Measurements from ENCODE around the gene OTUB2.

The OTUB2 gene

DNA sequence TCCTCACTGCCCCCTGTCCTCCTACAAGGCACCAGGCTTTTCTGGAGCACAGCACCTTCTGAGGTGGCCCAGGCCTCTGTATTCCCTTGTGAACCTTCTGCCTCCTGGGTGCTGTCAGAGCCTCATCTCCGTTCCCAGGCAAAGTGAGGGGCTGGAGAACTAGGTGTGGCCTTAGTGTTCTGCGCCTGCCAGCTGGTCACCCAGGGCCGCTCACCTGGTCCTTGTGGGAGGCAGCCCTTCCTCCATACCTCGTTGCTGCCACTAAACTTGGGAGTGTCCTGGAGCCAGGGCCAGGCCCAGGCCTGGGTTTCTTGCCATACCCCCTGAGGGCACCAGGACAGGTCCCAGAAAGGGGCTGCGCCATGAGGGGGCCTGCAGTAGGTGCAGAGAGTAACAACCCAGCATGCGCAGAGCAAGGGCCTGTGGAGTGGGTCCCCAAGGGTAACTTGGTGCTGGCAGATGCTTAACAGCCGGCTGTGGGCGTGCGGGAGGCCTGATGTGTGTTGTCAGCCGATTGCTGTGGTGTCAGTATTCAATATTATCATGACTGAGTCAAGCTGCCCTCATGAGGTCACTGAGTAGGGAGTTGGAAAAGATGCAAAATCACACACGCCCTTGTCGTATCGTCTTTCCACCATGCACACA, 17.1 kb downstream of the OTUB2 start:
- DNase-seq, result no peak

DNA sequence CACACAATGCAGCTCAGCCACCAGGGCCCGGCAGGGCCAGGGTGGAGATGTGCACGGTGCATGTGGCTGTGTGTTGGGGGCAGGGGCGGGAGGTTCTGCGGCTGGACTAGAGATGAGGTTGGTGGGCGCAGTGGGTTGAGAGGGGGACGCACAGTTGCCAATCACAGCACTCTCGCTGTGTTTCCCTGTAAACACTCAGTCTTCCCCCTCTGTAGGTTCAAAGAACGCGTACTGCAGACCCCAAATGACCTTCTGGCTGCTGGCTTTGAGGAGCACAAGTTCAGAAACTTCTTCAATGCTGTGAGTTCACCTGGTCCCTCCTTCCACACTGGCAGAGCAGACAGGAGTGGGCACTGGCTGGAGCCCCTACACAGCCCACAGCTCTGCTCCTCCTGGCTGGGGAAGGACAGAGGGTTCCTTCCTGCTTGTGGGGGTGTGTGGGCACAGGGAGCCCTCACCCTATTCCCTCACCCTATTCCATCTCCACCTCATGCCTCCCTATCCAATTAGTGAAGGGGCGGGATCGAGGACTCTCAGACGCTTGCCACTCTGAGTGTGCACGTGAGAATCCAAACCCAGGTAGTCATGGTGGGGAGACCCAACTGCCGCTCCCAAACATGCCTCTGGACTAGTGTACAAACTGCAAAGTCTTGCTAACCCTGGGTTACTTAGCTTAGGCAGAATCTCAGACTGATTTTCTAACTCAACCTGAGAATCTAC, 17.8 kb downstream of the OTUB2 start:
- no peak for DNase-seq

DNA sequence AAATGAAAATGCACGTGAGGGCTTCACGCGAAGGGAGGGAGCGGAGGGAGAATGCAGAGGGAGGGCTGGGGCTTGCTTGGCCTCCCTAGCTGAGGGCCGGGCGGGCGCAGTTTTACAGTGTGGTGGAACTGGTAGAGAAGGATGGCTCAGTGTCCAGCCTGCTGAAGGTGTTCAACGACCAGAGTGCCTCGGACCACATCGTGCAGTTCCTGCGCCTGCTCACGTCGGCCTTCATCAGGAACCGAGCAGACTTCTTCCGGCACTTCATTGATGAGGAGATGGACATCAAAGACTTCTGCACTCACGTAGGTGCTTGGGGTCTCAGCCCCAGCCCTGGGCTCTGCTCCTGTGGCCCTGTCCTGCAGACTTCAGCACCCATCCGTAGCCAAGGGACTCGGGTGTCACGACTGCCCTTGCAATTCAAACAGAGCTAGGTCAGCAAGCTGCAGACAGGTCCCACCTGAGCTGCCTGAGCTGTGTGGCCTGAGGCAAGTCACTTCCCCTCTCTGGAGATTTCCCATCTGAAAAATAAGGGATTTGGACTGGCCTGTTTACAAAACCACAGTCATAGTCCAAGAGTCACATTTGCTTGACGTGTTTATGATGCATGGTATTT, 18.4 kb downstream of the OTUB2 start:
- peak; percentile 48 for DNase-seq

DNA sequence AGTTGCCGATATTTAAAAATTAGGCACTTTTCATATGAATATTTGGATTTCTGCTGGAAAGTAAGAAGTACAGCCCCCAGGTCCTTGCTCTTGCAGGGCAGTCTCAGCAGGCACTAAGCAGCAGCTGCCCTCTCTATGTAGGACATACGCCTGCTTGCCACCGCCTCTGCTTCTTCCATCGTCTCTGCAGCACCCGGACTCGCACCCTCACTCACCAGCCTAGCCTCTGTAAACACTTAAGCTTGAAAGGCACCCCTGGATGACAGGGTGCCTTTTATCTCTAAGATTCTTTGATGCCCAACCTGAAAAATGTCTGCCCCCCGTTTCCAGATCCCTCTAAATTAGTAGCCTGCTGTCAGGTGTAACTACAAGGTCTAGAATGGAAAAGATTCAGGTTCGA, 19.0 kb downstream of the OTUB2 start:
- DNase-seq, result peak; percentile 40

DNA sequence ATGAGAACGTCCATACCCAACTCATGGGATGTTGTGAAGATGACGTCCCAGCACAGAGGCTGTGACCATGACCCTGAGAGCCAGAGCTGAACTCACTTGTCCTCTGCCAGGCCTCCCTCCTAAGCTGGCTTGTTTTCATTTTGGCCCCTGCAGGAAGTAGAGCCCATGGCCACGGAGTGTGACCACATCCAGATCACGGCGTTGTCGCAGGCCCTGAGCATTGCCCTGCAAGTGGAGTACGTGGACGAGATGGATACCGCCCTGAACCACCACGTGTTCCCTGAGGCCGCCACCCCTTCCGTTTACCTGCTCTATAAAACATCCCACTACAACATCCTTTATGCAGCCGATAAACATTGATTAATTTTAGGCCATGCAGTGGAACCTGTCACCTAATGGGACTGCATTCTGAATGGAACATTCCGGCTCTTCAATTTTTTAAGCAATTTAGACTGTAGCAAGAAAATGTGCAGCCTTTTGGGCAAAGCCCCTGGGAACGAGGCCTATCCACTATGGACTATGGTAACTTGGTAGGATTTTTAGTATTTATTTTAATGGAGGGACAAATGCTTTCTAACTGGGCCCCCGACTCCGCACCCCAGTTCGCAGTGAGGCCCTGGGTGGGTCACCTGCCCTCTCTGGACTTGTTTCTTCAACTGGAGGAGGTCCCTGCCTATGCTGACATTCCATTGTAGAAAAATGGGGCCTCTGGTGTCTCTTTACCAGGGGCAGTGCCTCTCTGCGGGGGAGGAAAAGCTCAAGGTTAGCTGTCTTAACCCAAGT, 19.6 kb downstream of the OTUB2 start:
- peak; percentile 48 for DNase-seq

DNA sequence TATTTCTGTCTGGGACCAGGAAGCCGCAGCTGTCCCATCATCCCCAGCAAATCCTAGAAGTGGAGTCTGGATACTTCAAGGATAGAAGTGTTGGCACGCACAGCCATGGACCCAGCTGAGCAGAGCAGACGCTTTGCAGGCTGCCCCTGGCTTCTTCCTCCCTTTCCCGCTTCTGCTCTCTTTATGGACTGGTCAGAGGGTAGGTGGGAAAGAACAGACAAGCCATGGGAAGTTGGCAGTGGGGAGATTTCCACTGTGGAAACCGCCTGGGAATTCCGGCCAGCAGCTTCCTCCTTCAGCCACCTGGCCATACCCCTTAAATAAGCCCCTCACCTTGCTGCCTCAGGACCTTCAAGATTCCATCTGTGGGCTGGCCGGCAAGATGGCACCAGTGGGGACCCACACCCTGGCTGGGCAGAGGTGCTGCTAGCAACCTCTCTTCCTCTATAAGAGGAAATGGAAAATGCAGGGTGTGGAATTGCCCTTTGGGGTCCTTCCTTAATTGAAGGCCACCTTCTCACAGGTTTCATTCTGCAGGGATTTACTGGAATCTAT, 20.6 kb downstream of the OTUB2 start:
- DNase-seq, result peak; percentile 46

DNA sequence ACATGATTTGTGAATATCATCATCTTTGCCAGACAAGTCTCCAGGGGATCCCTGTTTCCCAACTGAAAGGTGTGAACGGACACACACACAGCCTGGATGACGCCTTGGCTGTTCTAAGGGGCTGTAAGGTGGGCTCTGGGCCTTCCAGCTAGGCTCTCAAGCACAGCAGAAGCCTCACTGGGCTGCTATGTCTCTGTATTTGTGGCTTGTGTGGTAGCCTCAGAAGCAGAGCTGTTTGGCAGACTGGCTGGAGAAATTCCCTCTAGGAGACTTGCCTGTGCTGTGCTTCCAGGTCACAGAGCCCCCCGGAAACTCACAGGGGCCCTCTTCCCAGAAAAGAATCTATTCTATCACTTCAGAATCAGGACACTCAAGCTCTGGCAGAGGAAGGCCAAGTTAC, 21.4 kb downstream of the OTUB2 start:
- DNase-seq, result peak; percentile 36

GRCh38 chr14:94048691-94049624, 22.8 kb downstream of the OTUB2 start:
- peak; percentile 37 for DNase-seq

DNA sequence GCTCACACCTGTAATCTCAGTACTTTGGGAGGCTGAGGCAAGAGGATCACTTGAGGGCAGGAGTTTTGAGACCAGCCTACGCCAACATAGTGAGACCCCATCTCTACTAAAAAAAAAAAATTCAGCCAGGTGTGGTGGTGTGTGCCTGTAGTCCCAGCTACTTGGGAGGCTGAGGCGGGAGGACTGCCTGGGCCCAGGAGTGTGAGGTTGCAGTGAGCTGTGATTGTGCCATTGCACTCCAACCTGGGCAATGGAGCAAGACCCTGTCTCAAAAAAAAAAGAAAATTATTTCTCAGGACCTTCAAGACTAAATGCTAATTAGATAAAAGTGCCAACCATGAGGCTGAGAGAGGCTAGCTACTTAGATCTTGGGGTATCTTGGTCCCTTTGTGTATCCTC, 23.5 kb downstream of the OTUB2 start:
- peak; percentile 18 for DNase-seq

DNA sequence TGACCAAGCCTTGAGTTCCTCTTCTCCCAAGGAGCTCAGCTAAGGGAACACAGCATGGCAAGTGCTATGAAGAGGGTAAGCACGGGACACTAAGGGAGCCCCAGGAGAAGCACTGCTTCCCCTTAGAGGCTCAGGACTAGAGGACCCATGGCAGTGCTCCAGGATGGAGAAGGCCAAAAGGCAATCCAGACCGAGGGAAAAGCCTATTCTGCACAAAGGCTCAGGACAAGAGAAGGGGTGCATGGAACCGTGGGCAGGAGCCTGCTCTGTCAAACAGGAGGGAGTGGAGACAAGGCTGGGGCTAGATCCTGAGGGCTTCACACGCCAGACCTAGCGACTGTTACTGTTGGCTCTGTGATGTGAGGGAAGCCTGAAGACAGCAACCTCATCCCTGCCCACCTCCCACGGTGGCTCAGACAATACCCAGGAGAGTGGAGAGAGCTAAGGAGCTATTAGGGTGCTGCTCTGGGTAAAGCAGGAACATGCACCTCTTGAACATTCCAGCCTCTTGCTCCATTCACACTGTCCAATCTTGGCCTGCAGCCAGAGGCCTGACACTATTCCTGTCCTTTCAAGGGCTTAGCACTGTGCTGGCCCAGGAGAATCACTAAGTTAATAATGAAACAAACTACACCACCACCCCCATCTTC, 24.2 kb downstream of the OTUB2 start:
- DNase-seq, result peak; percentile 46

- DNase-seq, result peak; percentile 42
Measured at GRCh38 chr14:94051115-94051514, 25.0 kb downstream of the OTUB2 start.

- DNase-seq, result peak; percentile 47
Measured at GRCh38 chr14:94051779-94052178, 25.6 kb downstream of the OTUB2 start.

GRCh38 chr14:94052199-94052598, 26.1 kb downstream of the OTUB2 start:
- DNase-seq, result no peak

DNA sequence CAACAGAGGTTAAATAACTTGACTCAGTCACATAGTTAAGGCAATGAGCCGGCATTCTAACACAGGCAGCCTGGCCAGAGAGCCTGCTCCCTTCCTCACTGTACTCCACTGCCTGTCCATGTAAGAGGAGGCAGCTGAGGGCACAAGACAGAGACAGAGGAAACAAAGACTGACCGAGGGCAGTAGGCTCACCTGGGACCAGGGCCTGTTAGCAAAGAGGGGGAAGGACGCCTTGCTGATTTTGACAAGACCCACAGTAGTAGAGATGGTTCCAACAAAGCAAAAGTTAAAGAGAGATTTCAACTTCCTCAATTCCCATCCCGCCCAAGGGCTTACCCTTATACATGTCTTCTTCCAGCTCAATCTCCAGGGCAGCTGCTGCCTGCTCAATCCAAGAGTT, 26.5 kb downstream of the OTUB2 start:
- peak; percentile 45 for DNase-seq

GRCh38 chr14:94054401-94054800, 28.3 kb downstream of the OTUB2 start:
- DNase-seq, result peak; percentile 25

DNA sequence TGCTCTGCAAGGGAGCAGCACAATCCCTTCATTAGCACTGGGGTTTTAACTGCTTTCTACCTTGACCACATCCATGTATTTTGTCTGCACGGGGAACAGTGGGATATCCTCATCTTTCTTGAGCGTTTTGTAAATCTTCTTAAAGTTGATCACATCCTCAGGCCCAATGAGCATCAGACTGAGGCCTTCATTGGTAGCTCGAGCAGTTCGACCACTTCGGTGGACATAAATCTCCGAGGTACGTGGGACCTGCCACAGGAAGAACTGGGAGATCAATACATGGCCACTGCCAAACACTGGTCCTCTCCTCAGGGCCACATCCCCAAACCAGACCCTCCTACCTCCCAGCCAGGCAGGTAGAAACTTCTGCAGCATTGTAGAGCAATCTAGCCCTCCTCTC, 28.8 kb downstream of the OTUB2 start:
- peak; percentile 47 for DNase-seq

DNA sequence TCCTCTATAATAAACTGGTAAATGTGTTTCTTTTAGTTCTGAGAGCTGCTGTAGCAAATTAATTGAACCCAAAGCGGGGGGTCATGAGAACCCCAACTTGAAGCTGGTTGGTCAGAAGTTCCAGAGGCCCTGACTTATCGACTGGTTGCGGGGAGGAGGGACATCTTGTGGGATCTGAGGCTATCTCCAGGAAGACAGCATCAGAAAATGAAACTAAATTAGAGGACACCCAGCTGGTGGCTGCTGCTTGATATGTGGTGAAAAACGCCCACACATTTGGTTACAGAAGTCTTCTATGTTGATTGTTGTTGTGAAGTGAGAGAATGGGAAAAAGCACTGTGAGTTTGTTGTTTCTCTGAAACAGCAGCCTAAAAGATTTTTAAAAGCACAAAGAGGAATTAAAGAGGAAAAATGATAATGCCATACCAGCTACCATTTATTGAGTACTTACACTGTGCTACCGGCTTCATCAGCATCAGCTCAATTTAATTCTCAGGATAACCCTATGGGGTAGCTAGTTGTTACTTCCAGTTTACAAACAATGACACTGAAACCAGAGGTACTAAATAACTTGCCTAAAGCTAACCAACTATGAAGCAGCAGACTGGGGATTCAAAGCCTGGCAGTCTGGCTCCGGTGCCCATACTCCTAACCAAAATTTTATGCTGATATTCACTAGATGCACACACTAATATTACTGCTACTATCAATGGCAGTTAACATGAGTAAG, 30.6 kb downstream of the OTUB2 start:
- peak; percentile 49 for DNase-seq

DNA sequence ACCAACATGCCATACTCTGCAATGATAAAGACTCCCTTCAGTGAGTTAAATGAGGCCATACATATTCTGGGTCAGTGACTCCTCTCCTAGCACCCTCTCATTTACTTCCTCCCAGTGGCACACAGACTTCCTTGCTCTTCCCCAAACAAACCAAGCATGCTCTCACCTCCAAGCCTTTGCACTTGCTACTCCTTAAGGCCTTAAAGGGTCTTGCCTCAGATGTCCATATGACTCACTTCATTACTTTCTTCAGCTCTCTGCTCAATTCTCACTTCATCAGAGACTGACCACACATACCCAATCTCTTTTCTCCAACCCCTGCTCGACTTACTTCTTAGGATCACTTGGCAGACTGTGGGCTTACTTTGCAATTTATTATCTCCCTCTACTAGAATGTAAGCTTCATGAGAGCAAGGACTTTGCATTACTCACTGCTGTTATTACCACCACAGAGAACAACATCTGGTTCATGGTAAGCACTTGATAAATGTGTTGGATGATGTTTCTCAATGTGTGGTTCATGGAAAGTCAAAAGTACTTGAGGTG, 32.1 kb downstream of the OTUB2 start:
- DNase-seq, result no peak

- DNase-seq, result no peak
Measured at GRCh38 chr14:94058674-94059138, 32.6 kb downstream of the OTUB2 start.

GRCh38 chr14:94059998-94060397, 33.9 kb downstream of the OTUB2 start:
- no peak for DNase-seq
